ENCODE results near the gene UNC5A.

DNA sequence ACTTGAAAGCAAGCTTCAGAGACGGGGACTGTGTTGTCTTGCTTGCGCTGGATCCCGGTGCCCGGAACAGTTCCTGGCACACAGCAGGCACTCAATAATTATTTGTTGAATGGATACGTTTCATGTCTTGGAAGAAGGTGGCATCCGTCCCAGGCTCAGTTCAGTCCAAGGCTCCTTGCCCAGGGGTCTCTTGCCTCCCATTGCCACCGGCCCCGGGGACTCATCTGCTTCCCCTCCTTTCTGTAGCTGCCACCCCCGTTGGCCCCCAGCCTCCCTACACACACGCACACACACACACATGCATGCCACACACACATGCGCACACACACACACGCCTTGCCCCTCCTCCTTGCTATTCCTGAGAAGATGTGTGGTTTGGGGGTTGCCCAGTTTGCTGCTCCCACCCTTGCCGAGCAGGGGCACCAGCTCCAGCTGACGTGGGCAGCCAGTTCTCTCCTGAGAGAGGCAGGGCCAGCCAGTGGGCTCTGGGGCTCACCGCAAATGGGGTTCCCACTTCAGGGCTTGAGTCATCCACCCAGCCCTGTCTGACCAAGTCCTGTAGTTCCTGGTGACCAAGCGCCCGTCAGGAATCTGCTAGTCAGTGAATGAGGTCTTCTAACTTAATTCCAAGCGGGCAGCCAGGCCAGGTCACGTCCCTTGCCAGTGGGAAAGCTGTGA lies 47.0 kb downstream of the UNC5A start:
- TF ChIP-seq SIN3A (IDR thresholded peaks at IDR 0.05; ENCODE audit: low read depth) (no peak), POLR2AphosphoS5 (IDR thresholded peaks at IDR 0.05; ENCODE audit: low read depth, low read length) (no peak), RAD21 (IDR thresholded peaks at IDR 0.05; ENCODE audit: low read depth) (no peak), EGR1 (IDR thresholded peaks at IDR 0.05; ENCODE audit: low read depth) (no peak), CEBPB (IDR thresholded peaks at IDR 0.05; ENCODE audit: low read depth) (no peak)
- TF ChIP-seq, protein P1, sequence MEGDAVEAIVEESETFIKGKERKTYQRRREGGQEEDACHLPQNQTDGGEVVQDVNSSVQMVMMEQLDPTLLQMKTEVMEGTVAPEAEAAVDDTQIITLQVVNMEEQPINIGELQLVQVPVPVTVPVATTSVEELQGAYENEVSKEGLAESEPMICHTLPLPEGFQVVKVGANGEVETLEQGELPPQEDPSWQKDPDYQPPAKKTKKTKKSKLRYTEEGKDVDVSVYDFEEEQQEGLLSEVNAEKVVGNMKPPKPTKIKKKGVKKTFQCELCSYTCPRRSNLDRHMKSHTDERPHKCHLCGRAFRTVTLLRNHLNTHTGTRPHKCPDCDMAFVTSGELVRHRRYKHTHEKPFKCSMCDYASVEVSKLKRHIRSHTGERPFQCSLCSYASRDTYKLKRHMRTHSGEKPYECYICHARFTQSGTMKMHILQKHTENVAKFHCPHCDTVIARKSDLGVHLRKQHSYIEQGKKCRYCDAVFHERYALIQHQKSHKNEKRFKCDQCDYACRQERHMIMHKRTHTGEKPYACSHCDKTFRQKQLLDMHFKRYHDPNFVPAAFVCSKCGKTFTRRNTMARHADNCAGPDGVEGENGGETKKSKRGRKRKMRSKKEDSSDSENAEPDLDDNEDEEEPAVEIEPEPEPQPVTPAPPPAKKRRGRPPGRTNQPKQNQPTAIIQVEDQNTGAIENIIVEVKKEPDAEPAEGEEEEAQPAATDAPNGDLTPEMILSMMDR (IDR thresholded peaks at IDR 0.05 in 2 of 3, conservative IDR thresholded peaks at IDR 0.05 in 1 of 3; ENCODE audit: borderline replicate concordance in 1 of 3, insufficient read depth in 1 of 3, low read depth in 2 of 3, low read length in 2 of 3) = no peak
